Ovary (tissue), 9 donors: Measurements from ENCODE around the gene NOVA2. TPM values are rescaled to one million over a fixed set of nuclear protein-coding genes. Genes with fewer than 3 reads are reported as not detected.
"Not testable (repeated sequence)": the region's sequence is repeated elsewhere in the genome, so short reads cannot be mapped to it uniquely, and the experiment has no call there.

Experiments
- DNase-seq, 5 donors: peaks; one replicate each; pipeline ENCODE4 v3.0.0-alpha.2; 2019 to 2020
- H3K27ac ChIP-seq, 2 donors: fragments of 200-600 bp; one replicate each; pipeline versions ENCODE4 v1.5.1 to v1.8.0; 2019 to 2022
- H3K27me3 ChIP-seq: fragments of 200-600 bp; one replicate; pipeline ENCODE4 v1.8.0; 2022
- H3K36me3 ChIP-seq: fragments of 200-600 bp; sonication (generic); one replicate; pipeline ENCODE4 v1.5.1; 2019
- H3K4me1 ChIP-seq: one replicate; pipeline ENCODE4 v1.8.1; 2013; ENCODE audit warnings: mild to moderate bottlenecking, moderate library complexity; ENCODE audit not compliant: insufficient read depth
- H3K4me3 ChIP-seq: fragments of 200-600 bp; sonication (generic); one replicate; pipeline ENCODE4 v1.5.1; 2017
- H3K9me3 ChIP-seq, 2 donors: fragments of 200-600 bp in 1 of 2; sonication (generic) in 1 of 2; one replicate each; pipeline versions ENCODE4 v1.5.1 to v1.8.1; 2013 to 2019; ENCODE audit warnings: mild to moderate bottlenecking in 1 of 2, moderate library complexity in 1 of 2
- EP300 ChIP-seq: sonication (generic); formaldehyde crosslinking; IDR thresholded peaks from one replicate; pipeline ENCODE4 v1.6.1; 2017; ENCODE audit warnings: antibody characterized with exemption
- POLR2A ChIP-seq: fragments of 450-650 bp; IDR thresholded peaks from one replicate; pipeline ENCODE4 v1.6.1; 2017; ENCODE audit warnings: antibody characterized with exemption, mild to moderate bottlenecking, moderate library complexity
- WGBS, 3 donors: extraction: QIAGEN DNeasy Blood & Tissue Kit in 1 of 3; methylation state at CpG; one replicate each; pipeline versions ENCODE4 v1.1.5 to v1.1.7; 2013 to 2017; 5-methylcytosine and 5-hydroxymethylcytosine counted together
- intact Hi-C, 4 donors: fragments of 100-400 bp; cut with DNase I; formaldehyde crosslinking; loops; one replicate each; pipeline versions ENCODE4 v1.11.0 to v1.15.1; 2022 to 2023
- polyA plus RNA-seq, 2 donors: library from polyadenylated mRNA; stranded (reverse); fragments of 200-250 nt in 1 of 2; fragments of 350-450 nt in 1 of 2; fragmentation: Illumina TruSeq in 1 of 2; extraction: RNeasy Lipid Tissue Mini Kit (QIAGEN cat#74804) in 1 of 2; gene quantifications; one replicate each; pipeline ENCODE4 v1.2.3, GENCODE V29; 2013 to 2014
- total RNA-seq, 7 donors: library from RNA; depleted of rRNA in 2 of 7; stranded (reverse); fragments of >200 nt in 2 of 7; fragmentation: NEBNext Ultra II Directional in 3 of 7; extraction: Animal tissue kit (Norgen Biotek cat#: 25700) in 3 of 7; gene quantifications; one replicate each; pipeline versions ENCODE4 v1.1.0 to v1.2.4, GENCODE V29; 2016 to 2023
- TF ChIP-seq, protein P1 (sequence below), 3 donors: fragments of 450-650 bp in 2 of 3; fragments of 200-600 bp in 1 of 3; IDR thresholded peaks; one replicate each; pipeline versions ENCODE4 v1.5.1 to v1.8.0; 2016 to 2022; ENCODE audit warnings: antibody characterized with exemption in 3 of 3, mild to moderate bottlenecking in 1 of 3
- donor health status: DM: no; HTN: no; CAD: no; lungs with moderate emphysema.
- donor health status: DM: no; HTN: no; CAD: no.
- donor health status: Bipolar disorder and iron deficiency.
- donor health status: DM: yes; HTN: yes; CAD: no.
- donor health status: DM: no; HTN: no; CAD: no.
- donor health status: DM: yes; HTN: yes; CAD: no.

The NOVA2 gene
- total and polyA plus RNA-seq, 9 donors: 0.23 to 4.8 (median 2.2) TPM

- Histone ChIP-seq H3K27me3 (no peaks in the 10 kb centered on the region), H3K36me3 (no peaks in the 10 kb centered on the region), H3K4me1 (peaks cover 5% of the 10 kb centered on the region), H3K27ac (no peak overlapping the region), H3K9me3 (no peaks in the 10 kb centered on the region), H3K4me3 (no peak overlapping the region)
- 88 to 91% (median 91%) methylated on average over 7 of the region's 7 CpGs for WGBS, 3 donors
- no peak for TF ChIP-seq POLR2A
- TF ChIP-seq, protein P1, sequence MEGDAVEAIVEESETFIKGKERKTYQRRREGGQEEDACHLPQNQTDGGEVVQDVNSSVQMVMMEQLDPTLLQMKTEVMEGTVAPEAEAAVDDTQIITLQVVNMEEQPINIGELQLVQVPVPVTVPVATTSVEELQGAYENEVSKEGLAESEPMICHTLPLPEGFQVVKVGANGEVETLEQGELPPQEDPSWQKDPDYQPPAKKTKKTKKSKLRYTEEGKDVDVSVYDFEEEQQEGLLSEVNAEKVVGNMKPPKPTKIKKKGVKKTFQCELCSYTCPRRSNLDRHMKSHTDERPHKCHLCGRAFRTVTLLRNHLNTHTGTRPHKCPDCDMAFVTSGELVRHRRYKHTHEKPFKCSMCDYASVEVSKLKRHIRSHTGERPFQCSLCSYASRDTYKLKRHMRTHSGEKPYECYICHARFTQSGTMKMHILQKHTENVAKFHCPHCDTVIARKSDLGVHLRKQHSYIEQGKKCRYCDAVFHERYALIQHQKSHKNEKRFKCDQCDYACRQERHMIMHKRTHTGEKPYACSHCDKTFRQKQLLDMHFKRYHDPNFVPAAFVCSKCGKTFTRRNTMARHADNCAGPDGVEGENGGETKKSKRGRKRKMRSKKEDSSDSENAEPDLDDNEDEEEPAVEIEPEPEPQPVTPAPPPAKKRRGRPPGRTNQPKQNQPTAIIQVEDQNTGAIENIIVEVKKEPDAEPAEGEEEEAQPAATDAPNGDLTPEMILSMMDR (IDR thresholded peaks at IDR 0.05): no peak
- no peak for TF ChIP-seq EP300
- no peak for DNase-seq
- intact Hi-C loops: no loop called here
Observed at GRCh38 chr19:45899253-45899652, 74.4 kb downstream of the NOVA2 start.

- intact Hi-C loops: no loop called here
- Histone ChIP-seq H3K4me1 (peaks cover 5% of the 10 kb centered on the region), H3K4me3 (no peak overlapping the region), H3K27ac (no peak overlapping the region), H3K36me3 (no peaks in the 10 kb centered on the region), H3K9me3 (no peaks in the 10 kb centered on the region), H3K27me3 (no peaks in the 10 kb centered on the region)
- no peak for DNase-seq
- TF ChIP-seq, protein P1 (IDR thresholded peaks at IDR 0.05): no peak
- TF ChIP-seq EP300: no peak
- no peak for TF ChIP-seq POLR2A
- WGBS, 3 donors: 89 to 93% (median 93%) methylated on average over 8 of the region's 8 CpGs
Observed at GRCh38 chr19:45897261-45897812, 76.3 kb downstream of the NOVA2 start.

- H3K36me3 ChIP-seq, H3K27ac ChIP-seq, H3K4me1 ChIP-seq, H3K27me3 ChIP-seq, H3K9me3 ChIP-seq, intact Hi-C loops, DNase-seq, H3K4me3 ChIP-seq: not testable (repeated sequence)
- WGBS, 3 donors: 89 to 92% (median 92%) methylated on average over 12 of the region's 12 CpGs
Observed at GRCh38 chr19:45895983-45896599, 77.6 kb downstream of the NOVA2 start.

- no peak overlapping the region for H3K4me3 ChIP-seq
- no peaks in the 10 kb centered on the region for H3K4me1 ChIP-seq
- intact Hi-C loops: no loop called here
- no peaks in the 10 kb centered on the region for H3K9me3 ChIP-seq
- TF ChIP-seq EP300: no peak
- TF ChIP-seq, protein P1 (IDR thresholded peaks at IDR 0.05): no peak
- TF ChIP-seq POLR2A: no peak
- 66 to 73% (median 73%) methylated on average over 9 of the region's 9 CpGs for WGBS, 3 donors
- H3K27ac ChIP-seq: no peak overlapping the region
- no peak for DNase-seq
- H3K36me3 ChIP-seq: no peaks in the 10 kb centered on the region
- H3K27me3 ChIP-seq: no peaks in the 10 kb centered on the region
Observed at GRCh38 chr19:45895519-45895972, 78.1 kb downstream of the NOVA2 start.

- no peak for DNase-seq
- Histone ChIP-seq H3K27ac (no peak overlapping the region), H3K4me3 (no peak overlapping the region), H3K4me1 (peaks cover 2% of the 10 kb centered on the region), H3K36me3 (no peaks in the 10 kb centered on the region), H3K9me3 (no peaks in the 10 kb centered on the region), H3K27me3 (no peaks in the 10 kb centered on the region)
- intact Hi-C loops: no loop called here
- 75 to 86% (median 82%) methylated on average over 17 of the region's 17 CpGs for WGBS, 3 donors
- TF ChIP-seq POLR2A: no peak
Observed at GRCh38 chr19:45890877-45891276, 82.8 kb downstream of the NOVA2 start.
